Measurements from ENCODE around the gene ST8SIA2. TPM values are rescaled to one million over a fixed set of nuclear protein-coding genes. Genes with fewer than 3 reads are reported as not detected.

The ST8SIA2 gene
- total and polyA plus RNA-seq, 4 donors, result not detected

DNA sequence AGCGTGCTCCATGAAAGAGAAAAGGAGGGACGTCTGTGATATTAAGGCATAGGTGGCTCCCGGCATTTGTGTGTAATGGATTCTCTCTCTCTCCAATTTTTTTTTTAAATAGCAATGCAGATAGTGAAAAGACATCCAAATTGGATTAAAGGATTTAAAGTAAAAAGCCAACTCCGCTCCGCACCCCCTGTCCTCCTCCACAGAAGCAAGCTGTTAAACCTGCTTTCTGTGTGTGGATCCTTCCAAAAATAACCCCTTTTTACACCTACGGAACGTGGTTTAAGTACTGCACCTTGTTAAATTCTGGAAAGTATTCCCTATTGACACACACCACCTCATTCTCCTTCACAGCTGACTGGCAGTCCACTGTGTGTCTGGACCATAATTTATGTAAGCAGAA, 61.6 kb downstream of the ST8SIA2 start:
- H3K27ac ChIP-seq (ENCODE audit: low read depth in 1 of 2, low read length in 2 of 2), result no peak overlapping the region
- no peak overlapping the region for H3K9ac ChIP-seq (ENCODE audit: low read depth in 1 of 2, low read length in 2 of 2)
- H3K27me3 ChIP-seq (ENCODE audit: control insufficient read depth in 4 of 4, insufficient read depth in 4 of 4, low read length in 3 of 4), result no peaks in the 10 kb centered on the region
- no peak for DNase-seq (ENCODE audit: low spot score)
- no peak overlapping the region for H3K4me3 ChIP-seq (ENCODE audit: low read depth in 1 of 3, low read length in 3 of 3)
- 89% methylated on average over 7 of the region's 7 CpGs for WGBS
- H3K9me3 ChIP-seq (ENCODE audit: control insufficient read depth in 4 of 4, low read length in 3 of 4), result no peaks in the 10 kb centered on the region
- H3K36me3 ChIP-seq (ENCODE audit: control insufficient read depth in 4 of 4, insufficient read depth in 3 of 4, low read depth in 1 of 4, low read length in 3 of 4), result no peaks in the 10 kb centered on the region
- TF ChIP-seq, protein P1, sequence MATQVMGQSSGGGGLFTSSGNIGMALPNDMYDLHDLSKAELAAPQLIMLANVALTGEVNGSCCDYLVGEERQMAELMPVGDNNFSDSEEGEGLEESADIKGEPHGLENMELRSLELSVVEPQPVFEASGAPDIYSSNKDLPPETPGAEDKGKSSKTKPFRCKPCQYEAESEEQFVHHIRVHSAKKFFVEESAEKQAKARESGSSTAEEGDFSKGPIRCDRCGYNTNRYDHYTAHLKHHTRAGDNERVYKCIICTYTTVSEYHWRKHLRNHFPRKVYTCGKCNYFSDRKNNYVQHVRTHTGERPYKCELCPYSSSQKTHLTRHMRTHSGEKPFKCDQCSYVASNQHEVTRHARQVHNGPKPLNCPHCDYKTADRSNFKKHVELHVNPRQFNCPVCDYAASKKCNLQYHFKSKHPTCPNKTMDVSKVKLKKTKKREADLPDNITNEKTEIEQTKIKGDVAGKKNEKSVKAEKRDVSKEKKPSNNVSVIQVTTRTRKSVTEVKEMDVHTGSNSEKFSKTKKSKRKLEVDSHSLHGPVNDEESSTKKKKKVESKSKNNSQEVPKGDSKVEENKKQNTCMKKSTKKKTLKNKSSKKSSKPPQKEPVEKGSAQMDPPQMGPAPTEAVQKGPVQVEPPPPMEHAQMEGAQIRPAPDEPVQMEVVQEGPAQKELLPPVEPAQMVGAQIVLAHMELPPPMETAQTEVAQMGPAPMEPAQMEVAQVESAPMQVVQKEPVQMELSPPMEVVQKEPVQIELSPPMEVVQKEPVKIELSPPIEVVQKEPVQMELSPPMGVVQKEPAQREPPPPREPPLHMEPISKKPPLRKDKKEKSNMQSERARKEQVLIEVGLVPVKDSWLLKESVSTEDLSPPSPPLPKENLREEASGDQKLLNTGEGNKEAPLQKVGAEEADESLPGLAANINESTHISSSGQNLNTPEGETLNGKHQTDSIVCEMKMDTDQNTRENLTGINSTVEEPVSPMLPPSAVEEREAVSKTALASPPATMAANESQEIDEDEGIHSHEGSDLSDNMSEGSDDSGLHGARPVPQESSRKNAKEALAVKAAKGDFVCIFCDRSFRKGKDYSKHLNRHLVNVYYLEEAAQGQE (IDR thresholded peaks at IDR 0.05), result no peak
- TF ChIP-seq, protein P2, sequence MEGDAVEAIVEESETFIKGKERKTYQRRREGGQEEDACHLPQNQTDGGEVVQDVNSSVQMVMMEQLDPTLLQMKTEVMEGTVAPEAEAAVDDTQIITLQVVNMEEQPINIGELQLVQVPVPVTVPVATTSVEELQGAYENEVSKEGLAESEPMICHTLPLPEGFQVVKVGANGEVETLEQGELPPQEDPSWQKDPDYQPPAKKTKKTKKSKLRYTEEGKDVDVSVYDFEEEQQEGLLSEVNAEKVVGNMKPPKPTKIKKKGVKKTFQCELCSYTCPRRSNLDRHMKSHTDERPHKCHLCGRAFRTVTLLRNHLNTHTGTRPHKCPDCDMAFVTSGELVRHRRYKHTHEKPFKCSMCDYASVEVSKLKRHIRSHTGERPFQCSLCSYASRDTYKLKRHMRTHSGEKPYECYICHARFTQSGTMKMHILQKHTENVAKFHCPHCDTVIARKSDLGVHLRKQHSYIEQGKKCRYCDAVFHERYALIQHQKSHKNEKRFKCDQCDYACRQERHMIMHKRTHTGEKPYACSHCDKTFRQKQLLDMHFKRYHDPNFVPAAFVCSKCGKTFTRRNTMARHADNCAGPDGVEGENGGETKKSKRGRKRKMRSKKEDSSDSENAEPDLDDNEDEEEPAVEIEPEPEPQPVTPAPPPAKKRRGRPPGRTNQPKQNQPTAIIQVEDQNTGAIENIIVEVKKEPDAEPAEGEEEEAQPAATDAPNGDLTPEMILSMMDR (IDR thresholded peaks at IDR 0.05; ENCODE audit: low read depth, low read length, missing input control), result no peak
- TF ChIP-seq YY1 (IDR thresholded peaks at IDR 0.05) (no peak), RAD21 (IDR thresholded peaks at IDR 0.05) (no peak), JUND (IDR thresholded peaks at IDR 0.05) (no peak), TAF1 (conservative IDR thresholded peaks at IDR 0.05) (no peak), EGR1 (IDR thresholded peaks at IDR 0.05; ENCODE audit: low read depth in 2 of 2) (no peak)
- TF ChIP-seq, protein P3, sequence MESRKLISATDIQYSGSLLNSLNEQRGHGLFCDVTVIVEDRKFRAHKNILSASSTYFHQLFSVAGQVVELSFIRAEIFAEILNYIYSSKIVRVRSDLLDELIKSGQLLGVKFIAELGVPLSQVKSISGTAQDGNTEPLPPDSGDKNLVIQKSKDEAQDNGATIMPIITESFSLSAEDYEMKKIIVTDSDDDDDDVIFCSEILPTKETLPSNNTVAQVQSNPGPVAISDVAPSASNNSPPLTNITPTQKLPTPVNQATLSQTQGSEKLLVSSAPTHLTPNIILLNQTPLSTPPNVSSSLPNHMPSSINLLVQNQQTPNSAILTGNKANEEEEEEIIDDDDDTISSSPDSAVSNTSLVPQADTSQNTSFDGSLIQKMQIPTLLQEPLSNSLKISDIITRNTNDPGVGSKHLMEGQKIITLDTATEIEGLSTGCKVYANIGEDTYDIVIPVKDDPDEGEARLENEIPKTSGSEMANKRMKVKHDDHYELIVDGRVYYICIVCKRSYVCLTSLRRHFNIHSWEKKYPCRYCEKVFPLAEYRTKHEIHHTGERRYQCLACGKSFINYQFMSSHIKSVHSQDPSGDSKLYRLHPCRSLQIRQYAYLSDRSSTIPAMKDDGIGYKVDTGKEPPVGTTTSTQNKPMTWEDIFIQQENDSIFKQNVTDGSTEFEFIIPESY (IDR thresholded peaks at IDR 0.05), result no peak
- TF ChIP-seq, protein P4, sequence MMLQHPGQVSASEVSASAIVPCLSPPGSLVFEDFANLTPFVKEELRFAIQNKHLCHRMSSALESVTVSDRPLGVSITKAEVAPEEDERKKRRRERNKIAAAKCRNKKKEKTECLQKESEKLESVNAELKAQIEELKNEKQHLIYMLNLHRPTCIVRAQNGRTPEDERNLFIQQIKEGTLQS (IDR thresholded peaks at IDR 0.05), result no peak
- H3K4me1 ChIP-seq (ENCODE audit: control insufficient read depth in 4 of 4, insufficient read depth in 4 of 4, low read length in 3 of 4), result no peaks in the 10 kb centered on the region

DNA sequence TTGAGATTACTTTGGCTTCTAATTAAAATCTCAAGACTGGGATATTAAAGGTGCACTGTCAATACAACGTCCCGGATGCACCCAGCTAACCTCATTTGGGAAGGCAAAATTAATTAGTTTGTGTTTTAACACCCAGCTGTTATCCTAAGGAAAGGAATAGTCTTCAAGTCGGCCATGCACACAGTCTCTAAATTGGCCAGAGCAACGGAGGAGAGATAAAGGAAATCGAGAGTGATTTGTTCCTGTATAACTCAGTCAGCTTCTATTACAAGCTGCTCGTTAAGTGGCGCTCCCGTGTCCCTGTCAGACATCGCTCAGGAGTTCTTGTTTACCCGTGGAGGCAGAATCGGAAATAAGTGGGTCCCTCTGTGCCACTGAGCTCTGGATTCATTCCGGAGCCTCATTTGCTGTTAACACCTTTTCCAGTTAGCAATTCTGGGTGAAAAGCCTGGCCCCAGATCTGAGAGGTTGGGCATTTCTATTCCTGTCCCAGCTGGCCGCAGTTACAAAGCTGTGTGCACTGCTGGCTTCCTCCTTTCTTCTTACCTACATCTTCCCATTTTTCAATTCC, 63.9 kb downstream of the ST8SIA2 start:
- DNase-seq (ENCODE audit: low spot score), result no peak
- Histone ChIP-seq H3K27me3 (ENCODE audit: control insufficient read depth in 4 of 4, insufficient read depth in 4 of 4, low read length in 3 of 4) (no peaks in the 10 kb centered on the region), H3K36me3 (ENCODE audit: control insufficient read depth in 4 of 4, insufficient read depth in 3 of 4, low read depth in 1 of 4, low read length in 3 of 4) (no peaks in the 10 kb centered on the region), H3K4me1 (ENCODE audit: control insufficient read depth in 4 of 4, insufficient read depth in 4 of 4, low read length in 3 of 4) (no peaks in the 10 kb centered on the region), H3K9me3 (ENCODE audit: control insufficient read depth in 4 of 4, low read length in 3 of 4) (no peaks in the 10 kb centered on the region), H3K4me3 (ENCODE audit: low read depth in 1 of 3, low read length in 3 of 3) (no peak overlapping the region), H3K9ac (ENCODE audit: low read depth in 1 of 2, low read length in 2 of 2) (no peak overlapping the region), H3K27ac (ENCODE audit: low read depth in 1 of 2, low read length in 2 of 2) (no peak overlapping the region)
- WGBS, result 59% methylated on average over 13 of the region's 13 CpGs
- TF ChIP-seq SP1 (IDR thresholded peaks at IDR 0.05), result no peak
- TF ChIP-seq EGR1 (IDR thresholded peaks at IDR 0.05; ENCODE audit: low read depth in 2 of 2), result no peak
- TF ChIP-seq FOXA1 (IDR thresholded peaks at IDR 0.05), result no peak
- no peak for TF ChIP-seq YY1 (IDR thresholded peaks at IDR 0.05)
- TF ChIP-seq NR2F2 (IDR thresholded peaks at IDR 0.05), result no peak
- TF ChIP-seq, protein P5, sequence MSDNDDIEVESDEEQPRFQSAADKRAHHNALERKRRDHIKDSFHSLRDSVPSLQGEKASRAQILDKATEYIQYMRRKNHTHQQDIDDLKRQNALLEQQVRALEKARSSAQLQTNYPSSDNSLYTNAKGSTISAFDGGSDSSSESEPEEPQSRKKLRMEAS (IDR thresholded peaks at IDR 0.05), result no peak
- no peak for TF ChIP-seq HNF4G (IDR thresholded peaks at IDR 0.05)
- TF ChIP-seq JUND (IDR thresholded peaks at IDR 0.05), result no peak
- no peak for TF ChIP-seq HNF4A (conservative IDR thresholded peaks at IDR 0.05)
- TF ChIP-seq, protein P2 (IDR thresholded peaks at IDR 0.05; ENCODE audit: low read depth, low read length, missing input control), result no peak
- no peak for TF ChIP-seq GABPA (IDR thresholded peaks at IDR 0.05 in 1 of 2, conservative IDR thresholded peaks at IDR 0.05 in 1 of 2)
- TF ChIP-seq RAD21 (IDR thresholded peaks at IDR 0.05), result no peak
- TF ChIP-seq FOXA2 (IDR thresholded peaks at IDR 0.05), result no peak
- TF ChIP-seq RXRA (IDR thresholded peaks at IDR 0.05), result no peak
- TF ChIP-seq TAF1 (conservative IDR thresholded peaks at IDR 0.05), result no peak
- TF ChIP-seq, protein P1 (IDR thresholded peaks at IDR 0.05), result no peak
